HFFc6 (cell line): ENCODE measurements around the gene MYH11. TPM values are rescaled to one million over a fixed set of nuclear protein-coding genes. Genes with fewer than 3 reads are reported as not detected.

Experiments
- DNase-seq: peaks from one replicate; pipeline ENCODE4 v3.0.0-alpha.2; 2018
- H3K27ac Mint-ChIP-seq: 2 replicates; pipeline ENCODE4 v1.8.0; 2020; ENCODE audit warnings: mild to moderate bottlenecking, mixed read lengths
- H3K27me3 Mint-ChIP-seq: 2 replicates; pipeline ENCODE4 v1.8.0; 2021; ENCODE audit warnings: mild to moderate bottlenecking, moderate library complexity, mixed read lengths; ENCODE audit not compliant: insufficient read depth
- H3K36me3 Mint-ChIP-seq: 2 replicates; pipeline ENCODE4 v1.8.0; 2021; ENCODE audit warnings: low read depth, mixed read lengths
- H3K4me1 Mint-ChIP-seq: 2 replicates; pipeline ENCODE4 v1.8.0; 2020; ENCODE audit warnings: low read depth, mixed read lengths
- H3K4me3 Mint-ChIP-seq: 2 replicates; pipeline ENCODE4 v1.8.0; 2020; ENCODE audit warnings: mild to moderate bottlenecking, moderate library complexity, mixed read lengths
- H3K9me3 Mint-ChIP-seq: 2 replicates; pipeline ENCODE4 v1.8.0; 2020; ENCODE audit warnings: mild to moderate bottlenecking, mixed read lengths
- total RNA-seq, 6 experiments: library from RNA; stranded (reverse); fragmentation: NEBNext Ultra II Directional; extraction: Animal tissue kit (Norgen Biotek cat#: 25700); gene quantifications; 2 replicates in 1 of 6; 3 replicates in 5 of 6; pipeline ENCODE4 v1.2.3, GENCODE V29; 2021
- TF ChIP-seq, protein P1 (sequence below): fragments of 200-600 bp; sonication (generic); IDR thresholded peaks from 2 replicates; pipeline ENCODE4 v1.5.0; 2021; ENCODE audit warnings: antibody characterized with exemption, mild to moderate bottlenecking

Gene MYH11
- total RNA-seq, 6 experiments from 2014 or later, result 0.02 to 0.23 (median 0.21) TPM; not detected in 2

DNA sequence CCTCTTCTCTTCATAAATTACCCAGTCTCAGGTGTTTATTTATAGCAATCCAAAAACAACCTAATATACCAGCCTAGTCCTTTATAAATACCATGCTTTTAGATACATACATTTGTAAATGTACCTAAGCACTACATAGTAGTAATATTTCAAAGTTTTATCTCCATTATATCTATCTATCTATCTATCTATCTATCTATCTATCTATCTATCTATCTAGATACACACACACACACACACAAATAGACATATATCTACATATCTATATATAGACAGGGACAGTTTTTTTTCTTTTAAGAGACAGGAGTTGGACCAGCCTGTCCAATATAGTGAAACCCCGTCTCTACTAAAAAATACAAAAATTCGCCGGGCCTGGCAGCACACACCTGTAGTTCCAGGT, 25.7 kb upstream of the MYH11 start:
- no peak for DNase-seq
- no peak overlapping the region; the same call in 1 of the 2 replicates for H3K27ac Mint-ChIP-seq
- H3K4me1 Mint-ChIP-seq, result peaks cover 68% of the 10 kb centered on the region
- TF ChIP-seq, protein P1, sequence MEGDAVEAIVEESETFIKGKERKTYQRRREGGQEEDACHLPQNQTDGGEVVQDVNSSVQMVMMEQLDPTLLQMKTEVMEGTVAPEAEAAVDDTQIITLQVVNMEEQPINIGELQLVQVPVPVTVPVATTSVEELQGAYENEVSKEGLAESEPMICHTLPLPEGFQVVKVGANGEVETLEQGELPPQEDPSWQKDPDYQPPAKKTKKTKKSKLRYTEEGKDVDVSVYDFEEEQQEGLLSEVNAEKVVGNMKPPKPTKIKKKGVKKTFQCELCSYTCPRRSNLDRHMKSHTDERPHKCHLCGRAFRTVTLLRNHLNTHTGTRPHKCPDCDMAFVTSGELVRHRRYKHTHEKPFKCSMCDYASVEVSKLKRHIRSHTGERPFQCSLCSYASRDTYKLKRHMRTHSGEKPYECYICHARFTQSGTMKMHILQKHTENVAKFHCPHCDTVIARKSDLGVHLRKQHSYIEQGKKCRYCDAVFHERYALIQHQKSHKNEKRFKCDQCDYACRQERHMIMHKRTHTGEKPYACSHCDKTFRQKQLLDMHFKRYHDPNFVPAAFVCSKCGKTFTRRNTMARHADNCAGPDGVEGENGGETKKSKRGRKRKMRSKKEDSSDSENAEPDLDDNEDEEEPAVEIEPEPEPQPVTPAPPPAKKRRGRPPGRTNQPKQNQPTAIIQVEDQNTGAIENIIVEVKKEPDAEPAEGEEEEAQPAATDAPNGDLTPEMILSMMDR, result no peak
- H3K27me3 Mint-ChIP-seq, result no peaks in the 10 kb centered on the region
- peaks cover 48% of the 10 kb centered on the region for H3K36me3 Mint-ChIP-seq
- H3K4me3 Mint-ChIP-seq, result no peak overlapping the region
- no peaks in the 10 kb centered on the region for H3K9me3 Mint-ChIP-seq

DNA sequence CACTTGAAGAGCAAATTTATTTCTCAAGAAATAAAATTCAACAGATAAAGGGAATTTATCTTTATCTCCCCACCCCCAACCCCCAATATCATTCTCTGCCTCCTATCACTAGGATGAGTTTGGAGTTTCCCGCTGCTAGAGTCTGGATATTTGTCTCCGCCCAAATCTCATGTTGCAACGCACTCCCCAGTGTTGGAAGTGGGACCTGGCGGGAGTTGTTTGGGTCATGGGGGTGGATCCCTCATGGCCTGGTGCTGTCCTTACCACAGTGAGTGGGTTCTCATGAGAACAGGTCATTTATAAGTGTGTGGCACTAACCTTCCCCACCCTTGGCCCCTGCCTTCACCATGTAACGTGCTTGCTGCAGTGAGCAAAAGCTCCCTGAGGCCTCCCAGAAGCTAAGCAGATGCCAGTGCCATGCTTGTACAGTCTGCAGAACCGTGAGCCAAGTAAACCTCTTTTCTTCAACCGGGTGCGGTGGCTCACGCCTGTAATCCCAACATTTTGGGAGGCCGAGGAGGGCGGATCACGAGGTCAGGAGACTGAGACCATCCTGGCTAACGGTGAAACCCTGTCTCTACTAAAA, 25.1 kb upstream of the MYH11 start:
- no peak overlapping the region for H3K4me3 Mint-ChIP-seq
- peaks cover 43% of the 10 kb centered on the region for H3K36me3 Mint-ChIP-seq
- H3K27ac Mint-ChIP-seq, result peak overlapping the region; percentile 93
- H3K9me3 Mint-ChIP-seq, result no peaks in the 10 kb centered on the region
- peaks cover 62% of the 10 kb centered on the region for H3K4me1 Mint-ChIP-seq
- no peak for DNase-seq
- H3K27me3 Mint-ChIP-seq, result no peaks in the 10 kb centered on the region
- TF ChIP-seq, protein P1, result no peak

GRCh38 chr16:15880434-15881308, 23.8 kb upstream of the MYH11 start:
- Mint-ChIP-seq H3K9me3 (no peaks in the 10 kb centered on the region), H3K27ac (peak overlapping the region; percentile 93), H3K4me1 (peaks cover 52% of the 10 kb centered on the region), H3K27me3 (no peaks in the 10 kb centered on the region), H3K36me3 (peaks cover 34% of the 10 kb centered on the region), H3K4me3 (no peak overlapping the region)
- no peak for DNase-seq
- TF ChIP-seq, protein P1, result no peak

DNA sequence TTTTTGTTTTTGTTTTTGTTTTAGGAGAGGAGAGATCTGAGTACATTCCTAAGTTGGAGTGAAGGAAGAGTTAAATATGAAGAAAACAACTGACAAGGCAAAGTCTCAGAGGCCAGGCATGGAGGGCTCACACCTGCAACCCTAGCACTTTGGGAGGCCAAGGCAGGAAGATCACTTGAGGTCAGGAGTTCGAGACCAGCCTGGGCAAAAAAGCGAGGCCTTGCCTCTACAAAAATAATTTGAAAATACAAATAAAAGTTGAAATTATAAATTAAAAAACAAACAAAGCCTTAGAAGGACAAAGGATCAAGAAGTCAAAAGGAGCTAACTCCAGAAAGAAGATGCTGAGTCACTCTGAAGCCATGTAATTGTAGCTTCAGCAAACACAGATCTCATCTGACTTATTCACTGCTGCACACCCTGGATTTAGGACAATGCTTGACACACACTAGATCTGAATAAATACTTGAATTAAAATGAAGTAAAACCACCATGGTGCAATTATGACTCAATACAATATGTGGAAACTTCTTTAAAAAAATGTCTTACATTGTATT, 22.5 kb upstream of the MYH11 start:
- DNase-seq, result peak; percentile 91
- no peaks in the 10 kb centered on the region for H3K9me3 Mint-ChIP-seq
- H3K4me3 Mint-ChIP-seq, result peak overlapping the region; percentile 79
- H3K4me1 Mint-ChIP-seq, result peaks cover 51% of the 10 kb centered on the region
- peaks cover 33% of the 10 kb centered on the region for H3K36me3 Mint-ChIP-seq
- peak overlapping the region; percentile 93 for H3K27ac Mint-ChIP-seq
- TF ChIP-seq, protein P1, result no peak
- no peaks in the 10 kb centered on the region for H3K27me3 Mint-ChIP-seq

DNA sequence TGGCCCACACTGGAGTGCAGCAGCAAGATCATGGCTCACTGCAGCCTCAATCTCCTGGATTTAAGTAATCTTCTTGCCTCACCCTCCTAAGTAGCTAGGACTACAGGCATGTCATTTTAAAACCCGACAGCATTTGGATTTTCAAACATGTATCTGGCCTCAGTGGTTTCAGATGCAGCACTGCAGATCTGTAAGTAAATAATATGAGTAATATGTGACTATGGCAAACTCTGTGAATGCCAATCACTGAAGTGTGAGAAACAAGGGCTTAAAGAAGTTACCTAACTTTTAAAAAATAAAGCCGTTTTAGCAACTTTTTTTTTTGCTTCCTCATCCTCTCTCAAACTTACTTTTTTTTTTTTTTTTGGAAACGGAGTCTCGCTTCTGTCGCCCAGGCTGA, 19.7 kb upstream of the MYH11 start:
- no peak for DNase-seq
- no peaks in the 10 kb centered on the region for H3K9me3 Mint-ChIP-seq
- no peaks in the 10 kb centered on the region for H3K27me3 Mint-ChIP-seq
- H3K27ac Mint-ChIP-seq, result no peak overlapping the region
- H3K4me1 Mint-ChIP-seq, result peaks cover 46% of the 10 kb centered on the region
- H3K36me3 Mint-ChIP-seq, result peaks cover 23% of the 10 kb centered on the region
- no peak overlapping the region for H3K4me3 Mint-ChIP-seq
- TF ChIP-seq, protein P1, result no peak
